GM19397 (cell line): ENCODE results near the gene CLK4.
A peak's percentile ranks its signal among the peaks of the same experiment; 100 is the strongest.
"Not testable (repeated sequence)": the region's sequence is repeated elsewhere in the genome, so short reads cannot be mapped to it uniquely, and the experiment has no call there.

Experiments
- ATAC-seq: cut with Tn5 transposase; IDR thresholded peaks from one replicate; pipeline ENCODE4 v1.9.1; 2021; ENCODE audit warnings: mild to moderate bottlenecking, moderate library complexity; ENCODE audit not compliant: unreplicated experiment

The CLK4 gene

GRCh38 chr5:178589180-178590140, 37.4 kb downstream of the CLK4 start:
- ATAC-seq: peak; percentile 33

DNA sequence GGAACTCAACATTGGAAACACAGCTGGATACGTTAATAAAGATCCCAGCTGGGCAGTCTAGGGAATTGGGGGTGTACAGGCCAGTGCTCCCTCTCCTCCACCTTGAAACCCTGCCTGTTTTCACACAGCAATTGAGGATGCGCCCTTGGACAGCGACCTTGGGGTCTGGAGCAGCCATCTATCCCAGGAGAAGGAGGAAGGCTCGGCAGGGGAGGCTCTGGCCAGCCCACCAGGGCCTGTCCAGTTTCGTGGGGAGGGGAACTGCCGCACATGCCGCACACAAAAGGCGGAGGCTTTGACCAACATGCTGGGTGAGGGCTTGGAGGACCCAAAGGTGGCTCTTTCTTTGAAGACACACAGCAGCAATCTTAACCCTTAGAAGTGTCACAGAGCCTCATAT, 38.1 kb downstream of the CLK4 start:
- no peak for ATAC-seq

GRCh38 chr5:178587763-178588611, 38.9 kb downstream of the CLK4 start:
- ATAC-seq: no peak

DNA sequence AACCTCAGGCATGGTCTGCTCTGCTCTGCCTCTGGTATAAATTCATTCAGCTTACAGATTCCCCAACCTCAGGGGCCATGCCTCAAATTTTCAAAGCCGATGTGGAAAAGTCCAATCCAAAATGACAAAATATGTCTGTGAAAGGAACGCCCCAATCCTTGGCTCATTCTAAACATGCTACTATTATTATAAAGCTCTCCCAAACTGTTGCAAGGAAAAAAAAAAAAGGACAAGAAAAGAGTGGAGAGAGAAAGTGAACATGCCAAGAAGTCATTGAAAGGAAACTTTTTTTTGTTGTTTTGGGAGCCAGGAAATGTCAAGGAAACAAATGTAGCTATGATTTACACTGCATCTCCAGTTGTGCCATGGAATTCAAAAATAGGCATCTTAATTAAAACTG, 40.5 kb downstream of the CLK4 start:
- no peak for ATAC-seq

DNA sequence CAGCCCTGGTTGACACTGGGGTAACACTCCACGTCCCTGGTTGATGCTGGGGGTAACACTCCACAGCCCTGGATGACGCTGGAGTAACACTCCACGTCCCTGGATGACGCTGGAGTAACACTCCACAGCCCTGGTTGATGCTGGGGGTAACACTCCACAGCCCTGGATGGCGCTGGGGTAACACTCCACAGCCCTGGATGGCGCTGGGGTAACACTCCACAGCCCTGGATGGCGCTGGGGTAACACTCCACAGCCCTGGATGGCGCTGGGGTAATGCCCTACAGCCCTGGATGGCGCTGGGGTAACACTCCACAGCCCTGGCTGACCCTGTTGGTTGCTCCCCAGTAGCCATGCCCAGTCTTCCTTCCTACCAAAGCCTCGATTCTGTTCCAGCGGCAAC, 41.4 kb downstream of the CLK4 start:
- ATAC-seq: not testable (repeated sequence)

- ATAC-seq: no peak
Measured at GRCh38 chr5:178583279-178583678, 43.6 kb downstream of the CLK4 start.

DNA sequence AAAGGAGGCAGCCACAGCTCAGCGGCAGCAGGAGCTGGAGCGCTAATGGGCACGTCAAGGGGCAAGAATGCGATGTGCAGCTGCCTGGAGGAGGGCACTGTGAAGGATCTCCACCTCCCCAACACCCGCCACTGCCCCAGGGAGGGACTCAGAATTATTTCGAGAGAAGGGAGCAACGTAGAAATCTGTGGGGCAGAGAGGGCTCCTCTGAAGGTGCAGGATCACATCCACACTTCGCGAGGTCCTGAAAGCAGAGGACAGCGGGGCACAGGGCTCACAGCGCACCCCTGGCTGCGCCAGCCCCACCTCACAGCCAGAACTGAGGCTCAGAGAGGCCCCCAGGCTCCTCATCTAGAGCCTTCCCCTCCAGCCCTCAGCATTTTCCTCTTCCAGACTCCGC, 44.6 kb downstream of the CLK4 start:
- ATAC-seq: no peak

- no peak for ATAC-seq
Measured at GRCh38 chr5:178581621-178582020, 45.2 kb downstream of the CLK4 start.

DNA sequence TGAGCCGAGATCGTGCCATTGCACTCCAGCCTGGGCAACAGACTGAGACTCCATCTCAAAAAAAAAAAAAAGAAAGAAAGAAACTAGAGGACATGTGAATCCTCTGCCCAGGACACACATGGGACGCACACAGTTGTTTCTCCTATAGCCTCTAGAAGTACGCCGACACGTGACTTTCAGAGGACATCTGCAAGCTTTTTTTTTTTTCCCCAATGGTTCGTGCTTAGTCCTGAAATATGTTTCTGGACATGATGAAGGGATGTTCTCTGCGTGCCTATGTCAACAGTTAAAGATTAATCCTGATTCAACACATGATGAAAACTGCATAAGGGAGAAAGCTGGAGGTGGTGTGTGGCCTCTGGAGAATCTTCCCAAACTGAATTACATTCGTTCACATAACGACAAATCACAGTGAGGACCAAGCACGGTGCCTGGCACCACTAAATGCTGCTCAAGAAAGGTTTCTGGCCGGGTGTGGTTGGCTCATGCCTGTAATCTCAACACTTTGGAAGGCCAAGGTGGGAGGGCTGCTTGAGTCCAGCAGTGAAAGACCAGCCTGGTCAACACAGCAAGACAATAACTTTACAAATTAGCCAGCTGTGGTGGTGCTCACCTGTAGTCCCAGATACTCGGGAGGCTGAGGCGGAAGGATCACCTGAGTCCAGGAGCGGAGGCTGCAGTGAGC, 46.4 kb downstream of the CLK4 start:
- ATAC-seq: no peak

DNA sequence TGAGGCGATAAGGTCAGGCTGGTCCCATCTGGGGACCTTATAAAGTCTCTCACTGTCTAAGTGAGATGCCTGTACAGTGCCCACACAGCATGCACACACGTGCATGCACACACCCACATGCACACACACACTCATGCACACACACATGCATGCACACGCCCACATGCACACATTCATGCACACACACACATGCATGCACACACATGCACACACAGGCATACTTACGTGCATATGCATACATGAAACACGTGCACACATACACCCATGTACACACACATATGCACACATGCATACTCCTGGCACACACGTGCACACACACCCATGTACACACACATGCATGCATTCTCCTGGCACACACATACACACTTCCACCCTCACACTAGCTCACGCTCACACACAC, 48.9 kb downstream of the CLK4 start:
- no peak for ATAC-seq

DNA sequence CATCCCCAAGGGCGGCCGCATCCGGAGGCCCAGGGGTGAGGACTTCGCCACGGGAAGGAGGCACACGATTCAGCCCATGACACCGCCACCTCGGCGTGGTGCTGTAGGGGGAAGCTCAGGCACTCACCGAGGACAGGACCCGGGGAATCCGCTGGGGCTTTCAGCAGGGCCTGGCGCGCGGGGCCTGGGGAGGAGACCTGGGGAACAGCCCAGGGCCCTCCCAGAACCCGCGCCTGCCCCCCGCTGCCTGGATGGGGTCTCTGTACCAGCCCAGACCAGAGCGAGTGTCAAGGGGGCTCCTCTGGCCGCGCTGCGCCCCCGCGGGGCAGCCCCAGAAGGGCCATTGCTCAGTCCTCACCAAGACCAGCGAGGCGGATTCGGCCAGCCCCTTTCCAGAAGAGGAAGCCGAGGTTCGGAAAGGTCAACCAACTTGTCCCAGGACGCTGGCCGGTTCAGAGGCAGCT, 49.4 kb downstream of the CLK4 start:
- no peak for ATAC-seq

GRCh38 chr5:178576591-178577351, 50.1 kb downstream of the CLK4 start:
- no peak for ATAC-seq

DNA sequence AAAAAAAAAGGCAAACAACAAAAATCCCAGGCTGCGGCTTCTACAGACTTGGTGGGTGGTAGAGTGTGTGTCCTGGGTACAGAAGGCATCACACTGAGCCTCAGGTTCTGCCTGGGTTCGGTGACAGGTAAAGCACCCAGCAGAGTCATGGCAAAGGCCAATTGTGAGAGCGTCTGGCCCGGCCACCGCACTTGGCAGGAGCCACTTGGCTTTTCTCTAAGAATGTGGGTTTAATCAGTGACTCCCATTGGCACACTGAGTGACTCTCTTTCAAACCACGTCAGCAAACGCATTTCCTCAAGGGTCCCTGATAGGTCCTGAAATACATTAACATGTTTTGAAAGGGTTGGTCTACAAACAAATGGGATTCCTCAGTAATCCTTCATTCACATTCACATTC, 53.6 kb downstream of the CLK4 start:
- no peak for ATAC-seq

DNA sequence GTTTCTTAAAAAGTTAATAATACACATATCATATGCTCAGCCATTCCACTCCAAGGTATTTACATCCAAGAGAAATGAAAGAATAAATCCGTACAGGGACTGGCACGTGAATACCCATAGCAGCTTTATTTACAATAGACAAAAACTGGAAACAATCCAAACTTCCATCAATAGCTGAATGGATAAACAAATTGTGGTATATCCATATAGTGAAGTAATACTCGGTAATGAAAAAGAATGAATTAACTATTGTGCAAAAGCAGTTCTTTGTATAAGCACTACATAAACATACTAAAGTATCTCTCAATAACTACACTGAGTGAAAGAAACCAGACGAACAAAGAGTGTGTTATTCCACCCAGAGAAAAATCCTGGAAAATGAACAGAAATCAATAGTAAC, 54.2 kb downstream of the CLK4 start:
- no peak for ATAC-seq

DNA sequence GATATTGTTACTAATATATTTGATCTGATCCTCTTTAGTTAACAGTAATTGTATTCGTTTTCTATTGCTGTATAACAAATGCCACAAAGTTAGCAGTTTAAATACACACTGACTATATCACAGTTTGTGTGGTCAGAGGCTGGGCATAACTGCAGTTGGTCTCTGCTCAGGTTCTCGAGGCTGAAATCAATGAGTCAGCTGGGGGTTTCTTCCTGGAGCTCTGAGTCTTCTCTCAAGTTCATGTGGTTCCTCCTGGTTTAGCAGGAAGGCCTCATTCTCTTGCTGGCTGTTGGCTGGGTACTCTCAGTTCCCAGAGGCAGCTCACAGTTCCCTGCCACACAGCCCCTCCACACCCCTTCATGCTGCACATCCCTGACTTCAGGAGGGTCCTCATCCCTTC, 57.4 kb downstream of the CLK4 start:
- no peak for ATAC-seq

- ATAC-seq: no peak
Measured at GRCh38 chr5:178564811-178565550, 61.9 kb downstream of the CLK4 start.

DNA sequence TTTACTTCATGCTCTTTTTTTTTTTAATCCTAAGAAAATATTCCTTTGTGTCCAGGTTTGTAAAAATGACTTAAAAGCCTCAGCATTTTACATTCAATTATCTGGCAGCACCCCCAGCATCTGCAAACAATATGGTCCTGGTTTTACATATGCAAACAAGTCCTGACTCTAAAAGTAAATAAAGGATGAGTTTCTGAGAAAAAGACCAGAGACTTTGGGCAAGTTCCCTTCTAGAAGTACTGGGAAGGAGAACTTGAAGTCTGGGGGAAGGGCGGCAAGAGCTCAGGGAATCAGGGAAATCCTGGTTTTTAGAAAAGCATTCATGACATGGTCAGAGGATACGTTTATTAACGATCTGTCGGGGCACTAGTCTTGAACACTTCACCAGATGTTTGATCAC, 62.5 kb downstream of the CLK4 start:
- no peak for ATAC-seq

GRCh38 chr5:178563621-178564020, 63.2 kb downstream of the CLK4 start:
- no peak for ATAC-seq

DNA sequence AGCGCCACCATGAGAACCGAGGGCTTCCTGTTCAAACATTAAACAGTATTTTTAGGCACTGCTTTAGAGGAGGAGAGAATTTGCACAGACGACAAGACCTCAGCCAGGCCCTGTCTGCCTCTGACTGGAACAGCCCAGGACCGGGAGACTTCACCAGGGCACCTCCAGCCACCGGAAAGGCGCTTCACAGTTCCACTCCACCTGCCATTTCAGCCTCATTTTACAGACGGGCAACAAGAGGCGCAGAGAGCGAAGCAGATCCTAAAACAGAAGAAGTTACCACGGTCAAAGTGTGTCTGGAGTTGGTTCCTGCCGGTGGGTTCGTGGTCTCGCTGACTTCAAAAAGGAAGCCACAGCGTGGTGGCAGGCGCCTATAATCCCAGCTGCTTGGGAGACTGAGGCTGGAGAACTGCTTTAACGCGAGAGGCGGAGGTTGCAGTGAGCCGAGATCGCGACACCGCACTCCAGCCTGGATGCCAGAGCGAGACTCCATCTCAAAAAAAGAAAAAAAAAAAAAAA, 65.0 kb downstream of the CLK4 start:
- ATAC-seq: no peak

DNA sequence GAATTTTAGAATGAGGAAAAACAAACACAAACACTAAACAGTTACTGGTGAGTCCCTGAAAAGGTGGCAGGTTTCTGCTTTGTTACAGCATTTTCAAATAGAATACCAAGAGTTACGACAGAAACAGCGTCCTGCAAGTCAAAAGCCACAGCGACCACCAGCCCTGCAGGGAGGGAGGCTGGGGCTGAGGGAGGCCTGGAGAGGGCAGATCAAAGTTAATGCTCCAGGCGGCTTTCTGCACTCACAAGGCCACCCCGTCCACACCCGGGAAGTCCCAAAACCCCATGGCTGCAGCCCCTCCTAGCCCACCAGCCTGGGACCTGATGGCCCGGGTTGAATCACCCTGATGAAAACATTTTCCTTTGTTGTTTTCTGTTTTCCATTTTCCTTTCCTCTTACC, 65.9 kb downstream of the CLK4 start:
- ATAC-seq: no peak
